ENCODE measurements around the gene DENND4C. TPM values are rescaled to one million over a fixed set of nuclear protein-coding genes. Genes with fewer than 3 reads are reported as not detected.

DENND4C gene
- total RNA-seq, 2 experiments from 2014 or later = 18.8 to 28.6 TPM

GRCh38 chr9:19294219-19294618, 63.7 kb downstream of the DENND4C start:
- CTCF ChIA-PET (ENCODE audit: unreplicated experiment) = no interaction called here
- Histone ChIP-seq H3K79me2 (ENCODE audit: insufficient read depth, low read depth, low read length) (no peaks in the 10 kb centered on the region), H3K27ac (ENCODE audit: low read depth, low read length, poor library complexity, severe bottlenecking) (no peak overlapping the region), H3K4me1 (ENCODE audit: insufficient read depth, low read length, poor library complexity, severe bottlenecking) (no peaks in the 10 kb centered on the region), H3K9me3 (ENCODE audit: low read length) (no peaks in the 10 kb centered on the region), H4K20me1 (ENCODE audit: insufficient read depth, low read length) (no peaks in the 10 kb centered on the region), H3K4me3 (ENCODE audit: low read depth, low read length, poor library complexity, severe bottlenecking) (no peak overlapping the region), H3K4me2 (ENCODE audit: low read length) (no peak overlapping the region), H3K36me3 (ENCODE audit: insufficient read depth, low read length) (peaks cover 19% of the 10 kb centered on the region; the same call in 1 of the 2 replicates), H3K9me2 (ENCODE audit: insufficient read depth, low read length) (no peaks in the 10 kb centered on the region), H2AFZ (ENCODE audit: low read length) (no peak overlapping the region)
- intact Hi-C loops (cut with micrococcal nuclease; ENCODE audit: unreplicated experiment) = no loop called here
- no peak for TF ChIP-seq EZH2phosphoT487 (IDR thresholded peaks at IDR 0.05; ENCODE audit: borderline replicate concordance, low read depth, low read length)
- no peak for TF ChIP-seq CTCF (conservative IDR thresholded peaks at IDR 0.05; ENCODE audit: low read length)
- DNase-seq (ENCODE audit: low spot score) = no peak
- POLR2A ChIA-PET = interaction anchor here (0.6 to 0.7 kb wide), 2 partner anchors 29 to 573 kb away, joined by 3 read pairs; no protein-coding TSS in a partner anchor
- no TSS peak for BruUV-seq (replicated peaks)

- intact Hi-C loops (cut with micrococcal nuclease; ENCODE audit: unreplicated experiment) = loop anchor here (5.0 kb wide), 1 partner anchor 61 kb away; no protein-coding TSS in a partner anchor
- Histone ChIP-seq H3K4me2 (ENCODE audit: low read length) (no peak overlapping the region), H3K9me3 (ENCODE audit: low read length) (no peaks in the 10 kb centered on the region), H3K27ac (ENCODE audit: low read depth, low read length, poor library complexity, severe bottlenecking) (no peak overlapping the region), H3K36me3 (ENCODE audit: insufficient read depth, low read length) (peaks cover 20% of the 10 kb centered on the region; the same call in 1 of the 2 replicates), H3K79me2 (ENCODE audit: insufficient read depth, low read depth, low read length) (no peaks in the 10 kb centered on the region), H3K9me2 (ENCODE audit: insufficient read depth, low read length) (no peaks in the 10 kb centered on the region), H2AFZ (ENCODE audit: low read length) (no peak overlapping the region), H3K4me1 (ENCODE audit: insufficient read depth, low read length, poor library complexity, severe bottlenecking) (no peaks in the 10 kb centered on the region), H3K4me3 (ENCODE audit: low read depth, low read length, poor library complexity, severe bottlenecking) (no peak overlapping the region), H4K20me1 (ENCODE audit: insufficient read depth, low read length) (no peaks in the 10 kb centered on the region)
- no peak for TF ChIP-seq CTCF (conservative IDR thresholded peaks at IDR 0.05; ENCODE audit: low read length)
- TF ChIP-seq EZH2phosphoT487 (IDR thresholded peaks at IDR 0.05; ENCODE audit: borderline replicate concordance, low read depth, low read length) = no peak
- DNase-seq (ENCODE audit: low spot score) = no peak
- no TSS peak for BruUV-seq (replicated peaks)
- CTCF ChIA-PET (ENCODE audit: unreplicated experiment) = no interaction called here
- POLR2A ChIA-PET = interaction anchor here (0.7 to 2.1 kb wide), 2 partner anchors 30 to 1445 kb away, joined by 5 to 6 read pairs; no protein-coding TSS in a partner anchor
These were observed 68.0 kb downstream of the DENND4C start for GRCh38 chr9:19298436-19299000.

GRCh38 chr9:19303216-19303615, 72.7 kb downstream of the DENND4C start:
- H3K36me3 ChIP-seq (ENCODE audit: insufficient read depth, low read length) = peaks cover 15% of the 10 kb centered on the region; the same call in 1 of the 2 replicates
- ChIA-PET POLR2A (interaction anchor here (1.7 kb wide), 1 partner anchor 21 kb away, joined by 7 read pairs; no protein-coding TSS in a partner anchor), CTCF (ENCODE audit: unreplicated experiment) (no interaction called here)
- H2AFZ ChIP-seq (ENCODE audit: low read length) = no peak overlapping the region
- no peak overlapping the region for H3K4me3 ChIP-seq (ENCODE audit: low read depth, low read length, poor library complexity, severe bottlenecking)
- H4K20me1 ChIP-seq (ENCODE audit: insufficient read depth, low read length) = no peaks in the 10 kb centered on the region
- TF ChIP-seq CTCF (conservative IDR thresholded peaks at IDR 0.05; ENCODE audit: low read length) (no peak), EZH2phosphoT487 (IDR thresholded peaks at IDR 0.05; ENCODE audit: borderline replicate concordance, low read depth, low read length) (no peak)
- DNase-seq (ENCODE audit: low spot score) = no peak
- no peaks in the 10 kb centered on the region for H3K4me1 ChIP-seq (ENCODE audit: insufficient read depth, low read length, poor library complexity, severe bottlenecking)
- BruUV-seq (replicated peaks) = no TSS peak
- H3K9me3 ChIP-seq (ENCODE audit: low read length) = no peaks in the 10 kb centered on the region
- H3K4me2 ChIP-seq (ENCODE audit: low read length) = no peak overlapping the region
- intact Hi-C loops (cut with micrococcal nuclease; ENCODE audit: unreplicated experiment) = no loop called here
- no peaks in the 10 kb centered on the region for H3K9me2 ChIP-seq (ENCODE audit: insufficient read depth, low read length)
- H3K27ac ChIP-seq (ENCODE audit: low read depth, low read length, poor library complexity, severe bottlenecking) = no peak overlapping the region
- H3K79me2 ChIP-seq (ENCODE audit: insufficient read depth, low read depth, low read length) = no peaks in the 10 kb centered on the region
